HL-60/S4 treated with retinoic acid at 250 ng/mL for 4 days and 3 days (cell line): ENCODE data around the gene MPC1.
"Not testable (repeated sequence)": the region's sequence is repeated elsewhere in the genome, so short reads cannot be mapped to it uniquely, and the experiment has no call there.

Source experiments
- in situ Hi-C: fragments of 300-500 bp; cut with MboI; formaldehyde crosslinking; loops from 2 replicates; pipeline ENCODE4 v1.7.0; 2022; ENCODE audit warnings: low sequenced_read_pairs

Gene MPC1

GRCh38 chr6:166348305-166348949 is 34.3 kb downstream of the MPC1 start:
- in situ Hi-C loops: no loop called here

GRCh38 chr6:166346965-166347364 is 35.8 kb downstream of the MPC1 start:
- in situ Hi-C loops: no loop called here

- in situ Hi-C loops: no loop called here
Measured at GRCh38 chr6:166346449-166346848, 36.3 kb downstream of the MPC1 start.

GRCh38 chr6:166345672-166346071 is 37.1 kb downstream of the MPC1 start:
- in situ Hi-C loops: not testable (repeated sequence)

- in situ Hi-C loops: not testable (repeated sequence)
Measured at GRCh38 chr6:166344921-166345320, 37.8 kb downstream of the MPC1 start.

GRCh38 chr6:166344240-166344639 is 38.5 kb downstream of the MPC1 start:
- in situ Hi-C loops: no loop called here

GRCh38 chr6:166343150-166343487 is 39.6 kb downstream of the MPC1 start:
- in situ Hi-C loops: no loop called here

GRCh38 chr6:166342349-166343149 is 40.2 kb downstream of the MPC1 start, which contains the start of gene SFT2D1:
SFT2D1 (minus strand) TSS chr6:166342545; CDS start chr6:166342481, 64 bp downstream.
- in situ Hi-C loops: no loop called here

- in situ Hi-C loops: no loop called here
Measured at GRCh38 chr6:166341977-166342348, 40.8 kb downstream of the MPC1 start.

GRCh38 chr6:166341464-166341863 is 41.3 kb downstream of the MPC1 start:
- in situ Hi-C loops: no loop called here

- in situ Hi-C loops: no loop called here
Measured at GRCh38 chr6:166338854-166339253, 43.9 kb downstream of the MPC1 start.

GRCh38 chr6:166336847-166337246 is 45.9 kb downstream of the MPC1 start:
- in situ Hi-C loops: no loop called here

- in situ Hi-C loops: no loop called here
Measured at GRCh38 chr6:166335378-166336302, 47.1 kb downstream of the MPC1 start.

- in situ Hi-C loops: no loop called here
Measured at GRCh38 chr6:166334878-166335277, 47.9 kb downstream of the MPC1 start.

- in situ Hi-C loops: no loop called here
Measured at GRCh38 chr6:166333172-166333995, 49.4 kb downstream of the MPC1 start.

- in situ Hi-C loops: no loop called here
Measured at GRCh38 chr6:166331503-166332415, 51.0 kb downstream of the MPC1 start.

- in situ Hi-C loops: no loop called here
Measured at GRCh38 chr6:166330612-166331011, 52.1 kb downstream of the MPC1 start.

GRCh38 chr6:166325383-166326042 is 57.2 kb downstream of the MPC1 start:
- in situ Hi-C loops: no loop called here

GRCh38 chr6:166323395-166323794 is 59.3 kb downstream of the MPC1 start:
- in situ Hi-C loops: no loop called here
